Fibroblast of the aortic adventitia (primary cell): ENCODE data around the gene KCNJ9. TPM values are rescaled to one million over a fixed set of nuclear protein-coding genes. Genes with fewer than 3 reads are reported as not detected.
"Not testable (repeated sequence)": the region's sequence is repeated elsewhere in the genome, so short reads cannot be mapped to it uniquely, and the experiment has no call there.

Experiments used
- DNase-seq: peaks from one replicate; pipeline ENCODE4 v3.0.0-alpha.2; 2010; ENCODE audit warnings: low read depth
- H3K4me3 ChIP-seq: 2 replicates; pipeline ENCODE4 v1.5.1; 2011; ENCODE audit warnings: low read depth, mild to moderate bottlenecking, control low read depth, low read length, moderate library complexity
- total RNA-seq: library from RNA; depleted of rRNA; stranded (reverse); fragments of >200 nt; gene quantifications from 2 replicates; pipeline ENCODE4 v1.2.3, GENCODE V29; 2012; ENCODE audit warnings: low replicate concordance
- TF ChIP-seq, protein P1 (sequence below): IDR thresholded peaks from 2 replicates; pipeline ENCODE4 v1.5.1; 2011; ENCODE audit warnings: mild to moderate bottlenecking, low read length, control low read depth, inconsistent platforms; ENCODE audit not compliant: insufficient read depth

Gene KCNJ9
- total RNA-seq, 1 donor = not detected

DNA sequence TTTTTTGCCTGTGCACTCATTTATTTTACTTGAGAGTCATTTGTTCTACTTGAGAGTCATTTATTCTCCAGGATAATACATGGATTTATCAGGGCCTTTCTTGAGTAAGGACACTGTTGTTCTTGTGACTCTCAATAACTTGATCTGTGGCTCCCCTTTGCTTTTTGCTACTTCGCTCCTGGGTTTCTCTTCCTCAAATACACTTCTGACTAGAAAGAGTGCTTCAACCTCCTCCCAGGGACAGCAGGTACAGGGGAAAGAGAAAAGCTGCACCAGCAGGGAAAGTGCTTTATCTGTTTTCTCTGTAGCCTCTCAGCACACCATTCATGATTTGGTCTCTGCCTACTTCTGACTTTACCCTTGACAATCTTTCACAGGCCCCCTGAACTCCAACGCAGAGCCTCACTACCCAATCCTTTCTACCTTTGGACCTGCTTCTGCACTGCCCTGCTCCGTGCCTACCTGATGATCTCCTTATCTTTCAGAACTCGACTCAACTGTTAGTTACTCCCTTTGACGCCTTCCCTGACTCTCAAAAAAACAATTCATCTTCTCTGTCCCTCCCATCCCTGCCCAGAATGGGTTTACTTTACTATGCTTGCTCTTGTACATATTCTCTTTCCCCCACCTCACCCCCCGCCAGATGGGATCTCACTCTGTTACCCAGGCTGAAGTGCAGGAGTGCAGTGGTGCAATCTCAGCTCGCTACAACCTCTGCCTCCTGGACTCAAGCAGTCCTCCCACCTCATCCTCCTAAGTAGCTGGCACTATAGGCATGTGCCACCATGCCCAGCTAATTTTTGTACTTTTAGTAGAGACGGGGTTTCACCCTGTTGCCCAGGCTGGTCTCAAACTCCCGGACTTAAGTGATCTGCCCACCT is 34.0 kb upstream of the KCNJ9 start:
- TF ChIP-seq, protein P1, sequence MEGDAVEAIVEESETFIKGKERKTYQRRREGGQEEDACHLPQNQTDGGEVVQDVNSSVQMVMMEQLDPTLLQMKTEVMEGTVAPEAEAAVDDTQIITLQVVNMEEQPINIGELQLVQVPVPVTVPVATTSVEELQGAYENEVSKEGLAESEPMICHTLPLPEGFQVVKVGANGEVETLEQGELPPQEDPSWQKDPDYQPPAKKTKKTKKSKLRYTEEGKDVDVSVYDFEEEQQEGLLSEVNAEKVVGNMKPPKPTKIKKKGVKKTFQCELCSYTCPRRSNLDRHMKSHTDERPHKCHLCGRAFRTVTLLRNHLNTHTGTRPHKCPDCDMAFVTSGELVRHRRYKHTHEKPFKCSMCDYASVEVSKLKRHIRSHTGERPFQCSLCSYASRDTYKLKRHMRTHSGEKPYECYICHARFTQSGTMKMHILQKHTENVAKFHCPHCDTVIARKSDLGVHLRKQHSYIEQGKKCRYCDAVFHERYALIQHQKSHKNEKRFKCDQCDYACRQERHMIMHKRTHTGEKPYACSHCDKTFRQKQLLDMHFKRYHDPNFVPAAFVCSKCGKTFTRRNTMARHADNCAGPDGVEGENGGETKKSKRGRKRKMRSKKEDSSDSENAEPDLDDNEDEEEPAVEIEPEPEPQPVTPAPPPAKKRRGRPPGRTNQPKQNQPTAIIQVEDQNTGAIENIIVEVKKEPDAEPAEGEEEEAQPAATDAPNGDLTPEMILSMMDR = no peak
- DNase-seq = no peak
- no peak overlapping the region for H3K4me3 ChIP-seq

DNA sequence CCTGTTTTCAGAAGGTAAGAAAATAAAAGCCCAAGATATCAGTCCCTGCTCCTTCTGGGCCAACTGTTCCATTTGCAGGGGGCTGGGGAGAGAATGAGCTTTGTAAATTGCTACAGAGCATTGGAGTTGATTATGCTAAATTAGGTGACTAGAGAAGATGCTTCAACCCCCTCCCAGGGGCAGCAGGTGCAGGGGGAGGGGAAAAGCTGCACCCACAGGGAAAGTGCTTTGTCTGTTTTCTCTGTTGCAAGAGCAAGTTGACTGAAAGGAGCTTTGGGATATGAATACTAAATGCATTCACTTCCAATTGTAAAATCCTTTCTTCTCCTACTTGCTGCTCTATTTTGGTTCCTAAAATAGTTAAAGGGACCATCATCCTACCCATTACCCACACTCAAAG is 33.0 kb upstream of the KCNJ9 start:
- no peak for DNase-seq
- no peak overlapping the region for H3K4me3 ChIP-seq
- TF ChIP-seq, protein P1 = no peak

GRCh38 chr1:160049101-160049500 is 32.2 kb upstream of the KCNJ9 start:
- no peak overlapping the region for H3K4me3 ChIP-seq
- no peak for DNase-seq
- TF ChIP-seq, protein P1 = no peak

DNA sequence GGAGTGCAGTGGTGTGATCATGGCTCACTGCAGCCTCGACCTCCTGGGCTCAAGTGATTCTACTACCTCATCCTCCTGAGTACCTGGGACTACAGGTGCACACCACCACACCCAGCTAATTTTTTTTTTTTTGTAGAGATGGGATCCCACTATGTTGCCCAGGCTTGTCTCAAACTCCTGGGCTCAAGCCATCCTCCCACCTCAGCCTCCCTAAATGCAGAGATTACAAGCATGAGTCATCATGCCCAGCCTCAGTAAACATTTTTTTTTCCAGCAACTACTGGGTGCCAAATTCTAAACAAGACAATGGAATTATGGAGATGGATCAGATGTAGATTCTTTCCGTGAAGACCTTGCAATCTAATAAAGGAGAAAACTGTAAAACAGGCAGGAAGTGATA is 31.2 kb upstream of the KCNJ9 start:
- peak; percentile 14 for DNase-seq
- not testable (repeated sequence) for H3K4me3 ChIP-seq

GRCh38 chr1:160050619-160051018 is 30.7 kb upstream of the KCNJ9 start:
- no peak overlapping the region for H3K4me3 ChIP-seq
- TF ChIP-seq, protein P1 = no peak
- DNase-seq = no peak

DNA sequence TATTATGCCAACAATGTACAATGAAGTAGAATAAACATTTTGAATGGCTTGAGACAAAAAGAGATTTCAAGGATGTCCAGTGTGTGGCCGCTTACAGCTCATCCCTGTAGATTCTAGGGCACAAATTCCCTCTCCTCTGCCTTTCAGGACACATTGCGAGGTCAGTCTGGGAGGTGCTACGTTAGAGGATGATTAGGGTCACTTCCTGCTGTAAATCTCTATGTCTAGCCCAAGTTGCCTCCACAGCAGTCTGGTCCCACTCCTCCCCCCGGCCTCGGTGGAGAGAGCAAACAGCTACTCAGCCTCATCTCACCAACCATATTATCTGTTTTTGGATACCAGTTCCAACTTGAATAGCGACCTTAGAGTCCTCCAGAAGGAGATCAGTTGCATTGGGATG is 28.4 kb upstream of the KCNJ9 start:
- no peak for DNase-seq
- TF ChIP-seq, protein P1 = no peak

GRCh38 chr1:160053548-160054365 is 27.6 kb upstream of the KCNJ9 start:
- H3K4me3 ChIP-seq = no peak overlapping the region
- TF ChIP-seq, protein P1 = no peak
- DNase-seq = no peak

More for the DNA sequence above, 28.4 kb upstream of the KCNJ9 start:
- no peak overlapping the region for H3K4me3 ChIP-seq
